Thoracic aorta (tissue), 2 donors: Measurements from ENCODE around the gene CALHM3. TPM values are rescaled to one million over a fixed set of nuclear protein-coding genes. Genes with fewer than 3 reads are reported as not detected.
"Not testable (repeated sequence)": the region's sequence is repeated elsewhere in the genome, so short reads cannot be mapped to it uniquely, and the experiment has no call there.

Source experiments
- ATAC-seq: fragments of 150-250 bp; one replicate; pipeline ENCODE4 v1.8.0; 2017; ENCODE audit warnings: low read depth; ENCODE audit not compliant: insufficient number of reproducible peaks, low FRiP score
- DNase-seq: peaks from one replicate; pipeline ENCODE4 v3.0.0-alpha.2; 2020; ENCODE audit warnings: low spot score
- H3K27ac ChIP-seq, 2 donors: fragments of 200-600 bp; sonication (generic); 1 replicate in 1 of 2; 2 replicates in 1 of 2; pipeline ENCODE4 v1.5.1; 2016; ENCODE audit warnings: mild to moderate bottlenecking in 2 of 2, moderate library complexity in 2 of 2
- H3K27me3 ChIP-seq: fragments of 200-600 bp; sonication (generic); replicated peaks from 2 replicates; pipeline ENCODE4 v1.6.0; 2016; ENCODE audit warnings: mild to moderate bottlenecking; ENCODE audit not compliant: insufficient read depth
- H3K36me3 ChIP-seq: fragments of 200-600 bp; sonication (generic); one replicate; pipeline ENCODE4 v1.5.1; 2016
- H3K4me1 ChIP-seq, 2 donors: fragments of 200-600 bp; sonication (generic); 1 replicate in 1 of 2; 2 replicates in 1 of 2; pipeline versions ENCODE4 v1.5.1 to v1.6.0; 2016; ENCODE audit warnings: low read depth in 2 of 2, mild to moderate bottlenecking in 1 of 2; ENCODE audit not compliant: control insufficient read depth in 1 of 2
- H3K4me3 ChIP-seq: fragments of 200-600 bp; sonication (generic); 2 replicates; pipeline ENCODE4 v1.5.1; 2016; ENCODE audit warnings: mild to moderate bottlenecking
- H3K9me3 ChIP-seq: fragments of 200-600 bp; sonication (generic); 2 replicates; pipeline ENCODE4 v1.5.1; 2016
- total RNA-seq, 2 donors: library from RNA; depleted of rRNA; stranded (reverse); fragments of >200 nt; gene quantifications; one replicate each; pipeline versions ENCODE4 v1.1.0 to v1.2.3, GENCODE V29; 2016
- TF ChIP-seq, protein P1 (sequence below): fragments of 200-600 bp; sonication (generic); IDR thresholded peaks from one replicate; pipeline ENCODE4 v1.5.1; 2019; ENCODE audit warnings: antibody characterized with exemption

Gene CALHM3
- total RNA-seq, 2 donors from 2014 or later = not detected

DNA sequence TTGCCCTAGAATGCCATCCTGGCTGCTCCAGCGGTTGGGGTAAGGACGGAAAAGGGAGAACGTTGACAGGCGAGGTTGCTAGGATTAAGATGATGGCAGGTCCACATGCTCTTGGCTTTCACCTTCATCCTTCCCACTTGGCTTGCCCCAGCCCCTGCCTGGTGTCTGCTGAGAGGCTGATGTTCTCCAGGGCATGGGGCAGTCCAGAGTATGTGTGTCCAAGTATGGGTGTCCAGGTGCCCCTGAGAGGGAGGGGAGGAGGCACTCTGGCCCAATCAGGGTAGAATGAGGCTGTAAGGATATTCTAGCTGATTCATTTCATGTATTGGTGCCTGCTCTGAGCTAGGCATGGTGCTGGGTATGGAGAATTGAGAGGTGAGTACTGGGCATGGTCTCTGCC is 27.0 kb upstream of the CALHM3 start:
- Histone ChIP-seq H3K27me3 (no peaks in the 10 kb centered on the region), H3K9me3 (no peaks in the 10 kb centered on the region), H3K4me3 (no peak overlapping the region), H3K36me3 (no peaks in the 10 kb centered on the region), H3K27ac (no peak overlapping the region), H3K4me1 (peaks cover 0 to 9% of the 10 kb centered on the region in 2 donors)
- ATAC-seq (no peak), DNase-seq (no peak)
- TF ChIP-seq, protein P1, sequence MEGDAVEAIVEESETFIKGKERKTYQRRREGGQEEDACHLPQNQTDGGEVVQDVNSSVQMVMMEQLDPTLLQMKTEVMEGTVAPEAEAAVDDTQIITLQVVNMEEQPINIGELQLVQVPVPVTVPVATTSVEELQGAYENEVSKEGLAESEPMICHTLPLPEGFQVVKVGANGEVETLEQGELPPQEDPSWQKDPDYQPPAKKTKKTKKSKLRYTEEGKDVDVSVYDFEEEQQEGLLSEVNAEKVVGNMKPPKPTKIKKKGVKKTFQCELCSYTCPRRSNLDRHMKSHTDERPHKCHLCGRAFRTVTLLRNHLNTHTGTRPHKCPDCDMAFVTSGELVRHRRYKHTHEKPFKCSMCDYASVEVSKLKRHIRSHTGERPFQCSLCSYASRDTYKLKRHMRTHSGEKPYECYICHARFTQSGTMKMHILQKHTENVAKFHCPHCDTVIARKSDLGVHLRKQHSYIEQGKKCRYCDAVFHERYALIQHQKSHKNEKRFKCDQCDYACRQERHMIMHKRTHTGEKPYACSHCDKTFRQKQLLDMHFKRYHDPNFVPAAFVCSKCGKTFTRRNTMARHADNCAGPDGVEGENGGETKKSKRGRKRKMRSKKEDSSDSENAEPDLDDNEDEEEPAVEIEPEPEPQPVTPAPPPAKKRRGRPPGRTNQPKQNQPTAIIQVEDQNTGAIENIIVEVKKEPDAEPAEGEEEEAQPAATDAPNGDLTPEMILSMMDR = no peak

DNA sequence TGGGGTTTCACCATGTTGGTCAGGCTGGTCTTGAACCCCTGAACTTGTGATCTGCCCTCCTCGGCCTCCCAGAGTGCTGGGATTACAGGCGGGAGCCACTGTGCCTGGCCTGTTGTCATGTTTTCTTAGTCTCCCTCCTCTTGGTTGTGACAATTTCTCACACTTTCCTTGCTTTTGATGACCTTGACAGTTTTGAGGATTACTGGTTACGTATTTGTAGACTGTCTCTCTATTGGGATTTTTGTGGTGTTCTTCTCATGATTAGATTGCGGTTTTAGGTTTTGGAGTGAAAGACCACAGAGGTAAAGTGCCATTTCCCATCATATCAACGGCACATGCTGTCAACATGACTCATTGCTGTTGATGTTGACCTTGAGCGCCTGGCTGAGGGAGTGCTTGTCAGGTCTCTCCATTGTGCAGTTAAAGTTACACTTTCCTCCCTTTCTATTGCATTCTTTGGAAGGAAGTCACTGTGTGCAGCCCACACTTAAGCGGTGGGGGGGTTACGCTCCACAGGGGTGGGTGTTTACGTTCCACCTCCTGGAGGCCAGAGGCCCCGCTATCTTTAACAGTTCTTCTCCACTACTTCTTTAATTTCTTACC is 25.2 kb upstream of the CALHM3 start:
- DNase-seq = no peak
- TF ChIP-seq, protein P1 = no peak
- H3K9me3 ChIP-seq = no peaks in the 10 kb centered on the region
- peaks cover 0 to 9% of the 10 kb centered on the region in 2 donors for H3K4me1 ChIP-seq
- H3K27me3 ChIP-seq = no peaks in the 10 kb centered on the region
- no peak overlapping the region for H3K27ac ChIP-seq
- H3K36me3 ChIP-seq = no peaks in the 10 kb centered on the region
- ATAC-seq = peak; percentile 34
- H3K4me3 ChIP-seq = no peak overlapping the region

DNA sequence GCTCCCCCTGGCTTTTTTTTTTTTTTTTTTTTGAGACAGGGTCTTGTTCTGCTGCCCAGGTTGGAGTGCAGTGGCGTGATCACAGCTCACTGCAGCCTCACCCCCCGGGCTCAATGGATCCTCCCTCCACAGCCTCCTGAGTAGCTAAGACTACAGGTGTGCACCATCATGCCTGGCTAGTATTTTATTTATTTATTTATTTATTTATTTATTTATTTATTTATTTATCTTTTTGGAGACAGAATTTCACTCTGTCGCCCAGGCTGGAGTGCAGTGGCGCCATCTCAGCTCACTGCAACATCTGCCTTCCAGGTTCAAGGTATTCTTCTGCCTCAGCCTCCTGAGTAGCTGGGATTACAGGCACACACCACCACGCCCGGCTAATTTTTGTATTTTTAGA is 24.7 kb upstream of the CALHM3 start:
- H3K27me3 ChIP-seq, H3K27ac ChIP-seq, ATAC-seq, DNase-seq, H3K4me3 ChIP-seq, H3K4me1 ChIP-seq, H3K36me3 ChIP-seq, H3K9me3 ChIP-seq: not testable (repeated sequence)

DNA sequence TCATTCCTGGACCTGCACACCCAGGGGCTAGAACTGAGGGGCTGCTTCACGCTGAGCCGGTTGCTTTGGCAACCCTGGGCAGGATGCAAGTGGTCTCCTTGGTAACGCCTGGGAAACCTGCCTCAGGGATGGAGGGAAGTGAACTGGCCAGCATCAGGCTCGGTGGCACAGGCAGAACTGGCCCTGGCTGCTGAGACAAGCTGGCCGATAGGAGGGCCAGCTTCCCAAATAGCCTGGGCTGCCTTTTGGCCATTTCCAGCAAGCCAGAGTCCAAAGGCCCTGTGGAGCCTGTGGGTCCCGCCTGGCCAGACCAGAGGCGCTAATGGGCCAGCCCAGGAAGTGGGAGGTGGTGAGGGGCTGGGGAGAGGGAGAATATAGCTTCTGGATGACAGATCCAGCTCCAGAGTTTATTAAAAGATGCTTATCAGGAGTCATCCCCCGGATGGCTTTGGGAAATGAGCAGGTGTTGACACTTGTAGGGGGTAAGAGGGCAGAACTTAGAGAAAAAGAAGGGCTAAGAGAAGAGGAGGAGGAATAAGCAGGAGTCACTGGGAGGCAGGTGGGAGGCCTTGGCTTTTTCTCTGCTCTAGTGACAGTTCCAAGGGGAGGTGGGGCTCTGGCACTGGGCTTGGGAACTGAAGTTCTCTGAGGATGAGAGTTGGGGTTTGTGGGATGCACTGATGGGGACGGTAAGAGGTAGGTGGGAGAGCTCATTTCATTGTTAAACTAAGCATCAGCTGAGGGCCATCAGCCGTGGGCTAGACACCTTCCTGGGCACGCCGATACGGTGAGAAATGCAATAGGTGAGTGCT is 24.0 kb upstream of the CALHM3 start:
- Histone ChIP-seq H3K4me1 (peaks cover 0 to 9% of the 10 kb centered on the region in 2 donors), H3K9me3 (no peaks in the 10 kb centered on the region), H3K27me3 (no peaks in the 10 kb centered on the region), H3K27ac (no peak overlapping the region), H3K4me3 (no peak overlapping the region), H3K36me3 (no peaks in the 10 kb centered on the region)
- TF ChIP-seq, protein P1 = no peak
- ATAC-seq = no peak
- DNase-seq = no peak

DNA sequence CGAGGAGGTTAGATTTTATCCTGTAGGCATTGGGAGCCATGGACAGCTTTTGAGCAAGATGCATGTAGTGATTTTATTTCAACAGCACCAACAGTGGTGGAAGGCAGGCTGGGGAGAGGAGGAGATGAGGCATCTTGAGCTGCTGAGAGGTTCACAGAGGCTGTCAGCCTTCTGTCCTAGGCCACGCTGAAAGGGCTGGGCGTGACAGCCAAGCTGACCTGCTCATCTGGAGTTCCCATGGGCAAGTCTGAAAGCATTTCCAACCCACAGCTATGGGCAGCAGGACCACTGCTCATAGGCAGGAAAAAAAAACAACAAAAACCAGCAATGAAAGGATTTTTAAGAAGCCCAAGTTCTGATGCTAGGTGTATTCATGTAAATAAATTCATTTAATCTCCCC is 22.1 kb upstream of the CALHM3 start:
- H3K4me1 ChIP-seq = peaks cover 0 to 9% of the 10 kb centered on the region in 2 donors
- no peaks in the 10 kb centered on the region for H3K27me3 ChIP-seq
- H3K27ac ChIP-seq = no peak overlapping the region
- no peak for DNase-seq
- ATAC-seq = no peak
- H3K36me3 ChIP-seq = no peaks in the 10 kb centered on the region
- no peaks in the 10 kb centered on the region for H3K9me3 ChIP-seq
- no peak overlapping the region for H3K4me3 ChIP-seq
- TF ChIP-seq, protein P1 = no peak
